ENCODE results near the gene KLF16. TPM values are rescaled to one million over a fixed set of nuclear protein-coding genes. Genes with fewer than 3 reads are reported as not detected.
"Not testable (repeated sequence)": the region's sequence is repeated elsewhere in the genome, so short reads cannot be mapped to it uniquely, and the experiment has no call there.

Gene KLF16
- total RNA-seq, 1 donor: 7.3 TPM

- no peak for DNase-seq (ENCODE audit: low read depth)
Measured at GRCh38 chr19:1884291-1884718, 20.9 kb upstream of the KLF16 start.

GRCh38 chr19:1883784-1884183 is 20.4 kb upstream of the KLF16 start:
- no peak for DNase-seq (ENCODE audit: low read depth)
- no peak for TF ChIP-seq CTCF (IDR thresholded peaks at IDR 0.05; ENCODE audit: insufficient read depth, low read length)
- peak overlapping the region; percentile 90 for H3K4me3 ChIP-seq (ENCODE audit: low read depth, low read length)

More at GRCh38 chr19:1884291-1884718, 20.9 kb upstream of the KLF16 start:
- H3K4me3 ChIP-seq (ENCODE audit: low read depth, low read length): peak overlapping the region; percentile 90
- TF ChIP-seq CTCF (IDR thresholded peaks at IDR 0.05; ENCODE audit: insufficient read depth, low read length): no peak

- no peak for TF ChIP-seq CTCF (IDR thresholded peaks at IDR 0.05; ENCODE audit: insufficient read depth, low read length)
- DNase-seq (ENCODE audit: low read depth): no peak
- H3K4me3 ChIP-seq (ENCODE audit: low read depth, low read length): peak overlapping the region; percentile 90
Measured at GRCh38 chr19:1882786-1883692, 19.7 kb upstream of the KLF16 start.

- TF ChIP-seq CTCF (IDR thresholded peaks at IDR 0.05; ENCODE audit: insufficient read depth, low read length): no peak
- no peak overlapping the region for H3K4me3 ChIP-seq (ENCODE audit: low read depth, low read length)
- DNase-seq (ENCODE audit: low read depth): no peak
Measured at GRCh38 chr19:1882089-1882785, 18.9 kb upstream of the KLF16 start.

- DNase-seq (ENCODE audit: low read depth); H3K4me3 ChIP-seq (ENCODE audit: low read depth, low read length): not testable (repeated sequence)
Measured at GRCh38 chr19:1881393-1882088, 18.2 kb upstream of the KLF16 start.

- TF ChIP-seq CTCF (IDR thresholded peaks at IDR 0.05; ENCODE audit: insufficient read depth, low read length): no peak
- no peak overlapping the region for H3K4me3 ChIP-seq (ENCODE audit: low read depth, low read length)
- no peak for DNase-seq (ENCODE audit: low read depth)
Measured at GRCh38 chr19:1880611-1881392, 17.4 kb upstream of the KLF16 start.

- not testable (repeated sequence) for DNase-seq (ENCODE audit: low read depth)
Measured at GRCh38 chr19:1879982-1880381, 16.6 kb upstream of the KLF16 start.

GRCh38 chr19:1878583-1878982 is 15.2 kb upstream of the KLF16 start:
- DNase-seq (ENCODE audit: low read depth); H3K4me3 ChIP-seq (ENCODE audit: low read depth, low read length): not testable (repeated sequence)

More at GRCh38 chr19:1879982-1880381, 16.6 kb upstream of the KLF16 start:
- H3K4me3 ChIP-seq (ENCODE audit: low read depth, low read length): not testable (repeated sequence)

GRCh38 chr19:1877280-1877660 is 13.9 kb upstream of the KLF16 start:
- not testable (repeated sequence) for DNase-seq (ENCODE audit: low read depth)

GRCh38 chr19:1876496-1877279 is 13.3 kb upstream of the KLF16 start:
- not testable (repeated sequence) for DNase-seq (ENCODE audit: low read depth)
- H3K4me3 ChIP-seq (ENCODE audit: low read depth, low read length): peak overlapping the region; percentile 99

More at GRCh38 chr19:1877280-1877660, 13.9 kb upstream of the KLF16 start:
- H3K4me3 ChIP-seq (ENCODE audit: low read depth, low read length): not testable (repeated sequence)
